ENCODE results near the gene RASL10B. TPM values are rescaled to one million over a fixed set of nuclear protein-coding genes. Genes with fewer than 3 reads are reported as not detected.
A peak's percentile ranks its signal among the peaks of the same experiment; 100 is the strongest.

Gene RASL10B
- total RNA-seq, 1 donor: 12.1 TPM

- TF ChIP-seq, protein P1, sequence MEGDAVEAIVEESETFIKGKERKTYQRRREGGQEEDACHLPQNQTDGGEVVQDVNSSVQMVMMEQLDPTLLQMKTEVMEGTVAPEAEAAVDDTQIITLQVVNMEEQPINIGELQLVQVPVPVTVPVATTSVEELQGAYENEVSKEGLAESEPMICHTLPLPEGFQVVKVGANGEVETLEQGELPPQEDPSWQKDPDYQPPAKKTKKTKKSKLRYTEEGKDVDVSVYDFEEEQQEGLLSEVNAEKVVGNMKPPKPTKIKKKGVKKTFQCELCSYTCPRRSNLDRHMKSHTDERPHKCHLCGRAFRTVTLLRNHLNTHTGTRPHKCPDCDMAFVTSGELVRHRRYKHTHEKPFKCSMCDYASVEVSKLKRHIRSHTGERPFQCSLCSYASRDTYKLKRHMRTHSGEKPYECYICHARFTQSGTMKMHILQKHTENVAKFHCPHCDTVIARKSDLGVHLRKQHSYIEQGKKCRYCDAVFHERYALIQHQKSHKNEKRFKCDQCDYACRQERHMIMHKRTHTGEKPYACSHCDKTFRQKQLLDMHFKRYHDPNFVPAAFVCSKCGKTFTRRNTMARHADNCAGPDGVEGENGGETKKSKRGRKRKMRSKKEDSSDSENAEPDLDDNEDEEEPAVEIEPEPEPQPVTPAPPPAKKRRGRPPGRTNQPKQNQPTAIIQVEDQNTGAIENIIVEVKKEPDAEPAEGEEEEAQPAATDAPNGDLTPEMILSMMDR (IDR thresholded peaks at IDR 0.05; ENCODE audit: insufficient read depth, low read depth, low read length): no peak
- no peak overlapping the region for H3K4me3 ChIP-seq (ENCODE audit: low read depth, low read length)
- DNase-seq (ENCODE audit: low read depth): no peak
Measured at GRCh38 chr17:35708149-35708548, 23.3 kb upstream of the RASL10B start.

- DNase-seq (ENCODE audit: low read depth): no peak
- H3K4me3 ChIP-seq (ENCODE audit: low read depth, low read length): no peak overlapping the region
- TF ChIP-seq, protein P1 (IDR thresholded peaks at IDR 0.05; ENCODE audit: insufficient read depth, low read depth, low read length): no peak
Measured at GRCh38 chr17:35708951-35709350, 22.5 kb upstream of the RASL10B start.

GRCh38 chr17:35709874-35710273, 21.6 kb upstream of the RASL10B start:
- H3K4me3 ChIP-seq (ENCODE audit: low read depth, low read length): no peak overlapping the region
- peak; percentile 40 for DNase-seq (ENCODE audit: low read depth)
- TF ChIP-seq, protein P1 (IDR thresholded peaks at IDR 0.05; ENCODE audit: insufficient read depth, low read depth, low read length): no peak

DNA sequence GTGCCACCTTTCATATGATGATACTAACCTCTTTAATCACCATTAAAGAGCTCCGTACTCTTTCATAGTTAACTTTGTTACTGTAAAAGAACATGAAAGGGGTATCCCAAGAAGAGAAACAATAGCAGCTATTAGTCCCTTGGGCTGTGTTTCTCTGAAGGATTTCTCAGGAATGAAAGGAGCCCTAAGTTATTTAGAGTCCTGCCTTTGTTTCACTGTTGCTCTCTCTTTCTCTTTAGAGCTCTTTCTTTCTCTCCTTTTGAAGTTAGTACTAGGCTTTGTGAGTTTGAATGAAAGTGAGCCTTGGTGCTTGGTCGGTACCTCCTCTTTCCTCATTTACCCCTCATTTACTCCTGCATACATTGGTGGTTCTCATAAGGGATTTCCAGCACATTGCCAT, 20.5 kb upstream of the RASL10B start:
- TF ChIP-seq, protein P1 (IDR thresholded peaks at IDR 0.05; ENCODE audit: insufficient read depth, low read depth, low read length): no peak
- H3K4me3 ChIP-seq (ENCODE audit: low read depth, low read length): no peak overlapping the region
- no peak for DNase-seq (ENCODE audit: low read depth)

DNA sequence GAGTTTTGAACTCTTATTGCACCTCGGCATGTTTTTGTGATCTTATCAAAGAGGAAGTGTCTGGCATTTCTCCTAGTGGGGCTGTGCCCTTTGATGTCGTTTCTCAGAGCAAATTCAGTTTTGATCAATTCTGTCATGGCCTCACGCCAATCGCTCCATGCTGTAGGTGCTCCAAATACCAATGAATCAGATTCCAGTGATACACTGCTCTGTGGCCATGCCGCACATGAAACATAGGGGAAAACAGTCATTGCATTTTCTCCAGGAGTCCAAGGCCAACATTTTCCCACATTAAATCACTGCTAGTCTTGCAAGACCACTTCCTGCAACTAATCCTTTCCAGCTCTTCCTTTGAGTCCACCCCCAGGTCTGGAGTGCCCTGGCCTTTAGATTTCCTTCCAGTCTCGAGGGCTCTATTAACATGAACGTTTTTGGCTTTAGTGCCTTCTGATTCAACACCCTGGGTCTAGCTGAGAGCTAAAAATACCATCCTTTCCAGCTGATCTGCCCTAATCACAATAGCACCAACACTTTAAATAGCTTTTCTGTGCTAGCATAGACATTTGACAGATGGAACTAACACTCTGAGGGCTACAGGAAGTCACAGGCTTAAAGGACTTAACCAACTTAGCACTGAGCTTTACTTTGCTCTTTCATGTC, 18.2 kb upstream of the RASL10B start:
- TF ChIP-seq, protein P1 (IDR thresholded peaks at IDR 0.05; ENCODE audit: insufficient read depth, low read depth, low read length): no peak
- peak; percentile 97 for DNase-seq (ENCODE audit: low read depth)
- H3K4me3 ChIP-seq (ENCODE audit: low read depth, low read length): no peak overlapping the region

DNA sequence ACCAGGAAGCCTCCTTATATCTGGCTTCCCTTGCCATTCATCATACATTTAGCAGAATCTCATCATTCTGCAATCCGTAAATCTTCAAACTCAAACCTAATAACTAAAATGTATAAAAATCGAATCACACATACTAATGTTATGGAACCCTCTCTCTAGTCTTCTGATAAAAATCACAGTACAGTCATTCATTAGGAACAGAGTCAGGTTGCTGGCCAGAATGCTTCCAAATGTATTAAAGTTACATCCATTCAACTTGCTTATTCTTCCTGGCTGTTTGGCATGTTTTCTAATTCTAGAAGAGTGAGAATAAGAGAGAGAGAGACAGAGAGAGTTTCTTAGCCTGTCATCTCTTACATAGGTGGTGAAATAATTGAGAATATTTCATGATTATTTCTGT, 16.5 kb upstream of the RASL10B start:
- H3K4me3 ChIP-seq (ENCODE audit: low read depth, low read length): no peak overlapping the region
- DNase-seq (ENCODE audit: low read depth): no peak
- TF ChIP-seq, protein P1 (IDR thresholded peaks at IDR 0.05; ENCODE audit: insufficient read depth, low read depth, low read length): no peak

DNA sequence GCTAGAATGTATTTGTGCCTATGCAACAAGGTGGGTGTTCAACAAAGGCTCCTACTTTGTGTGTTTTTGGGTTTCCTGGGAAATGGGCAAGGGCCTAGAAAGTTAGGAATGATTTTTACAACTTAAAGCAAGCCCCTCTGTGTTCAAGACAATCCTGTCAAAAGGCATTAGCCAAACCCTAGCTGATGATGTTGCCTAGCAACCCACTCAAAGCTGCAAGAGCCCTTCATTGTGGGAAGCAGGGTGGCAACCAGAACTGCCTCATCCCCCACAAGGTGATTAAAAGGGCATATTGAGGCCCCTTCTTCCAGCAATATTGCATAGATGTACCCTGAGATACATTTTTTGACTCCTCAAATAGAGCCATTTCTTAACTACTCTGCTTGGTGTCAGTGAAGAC, 16.0 kb upstream of the RASL10B start:
- no peak for DNase-seq (ENCODE audit: low read depth)
- TF ChIP-seq, protein P1 (IDR thresholded peaks at IDR 0.05; ENCODE audit: insufficient read depth, low read depth, low read length): no peak
- H3K4me3 ChIP-seq (ENCODE audit: low read depth, low read length): no peak overlapping the region
